Suprapubic skin (tissue), 4 donors: ENCODE data around the gene ACACB.

ENCODE experiments used
- POLR2A ChIP-seq, 2 donors: fragments of 450-650 bp; IDR thresholded peaks; one replicate each; pipeline ENCODE4 v1.6.1; 2017; ENCODE audit warnings: antibody characterized with exemption in 2 of 2, mild to moderate bottlenecking in 2 of 2, moderate library complexity in 2 of 2
- POLR2AphosphoS5 ChIP-seq, 3 donors: sonication (generic); formaldehyde crosslinking; IDR thresholded peaks; one replicate each; pipeline ENCODE4 v1.6.1; 2017; ENCODE audit warnings: antibody characterized with exemption in 3 of 3
- TF ChIP-seq, protein P1 (sequence below), 2 donors: fragments of 200-600 bp in 1 of 2; fragments of 450-650 bp in 1 of 2; sonication (generic) in 1 of 2; IDR thresholded peaks; one replicate each; pipeline ENCODE4 v1.5.1; 2016 to 2019; ENCODE audit warnings: antibody characterized with exemption in 2 of 2, mild to moderate bottlenecking in 1 of 2, moderate library complexity in 1 of 2

DNA sequence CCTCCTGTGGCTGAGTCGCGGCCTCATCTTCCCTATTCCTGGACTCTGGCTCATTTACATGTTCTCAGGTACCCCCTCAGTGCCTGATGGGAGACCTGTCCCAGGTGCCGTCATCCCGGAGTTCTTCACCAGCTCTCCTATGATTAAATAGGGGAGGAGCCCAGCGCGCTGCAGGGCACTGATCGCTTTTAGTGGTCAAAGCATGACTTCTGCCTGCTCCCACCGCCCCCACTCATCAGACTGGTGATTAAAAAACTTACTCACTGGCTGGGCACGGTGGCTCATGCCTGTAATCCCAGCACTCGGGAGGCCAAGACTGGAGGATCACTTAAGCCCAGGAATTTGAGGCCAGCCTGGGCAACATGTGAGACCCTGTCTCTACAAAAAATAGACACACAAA is 106.8 kb downstream of the ACACB start:
- no peak for TF ChIP-seq POLR2A (IDR thresholded peaks at IDR 0.05)
- TF ChIP-seq, protein P1, sequence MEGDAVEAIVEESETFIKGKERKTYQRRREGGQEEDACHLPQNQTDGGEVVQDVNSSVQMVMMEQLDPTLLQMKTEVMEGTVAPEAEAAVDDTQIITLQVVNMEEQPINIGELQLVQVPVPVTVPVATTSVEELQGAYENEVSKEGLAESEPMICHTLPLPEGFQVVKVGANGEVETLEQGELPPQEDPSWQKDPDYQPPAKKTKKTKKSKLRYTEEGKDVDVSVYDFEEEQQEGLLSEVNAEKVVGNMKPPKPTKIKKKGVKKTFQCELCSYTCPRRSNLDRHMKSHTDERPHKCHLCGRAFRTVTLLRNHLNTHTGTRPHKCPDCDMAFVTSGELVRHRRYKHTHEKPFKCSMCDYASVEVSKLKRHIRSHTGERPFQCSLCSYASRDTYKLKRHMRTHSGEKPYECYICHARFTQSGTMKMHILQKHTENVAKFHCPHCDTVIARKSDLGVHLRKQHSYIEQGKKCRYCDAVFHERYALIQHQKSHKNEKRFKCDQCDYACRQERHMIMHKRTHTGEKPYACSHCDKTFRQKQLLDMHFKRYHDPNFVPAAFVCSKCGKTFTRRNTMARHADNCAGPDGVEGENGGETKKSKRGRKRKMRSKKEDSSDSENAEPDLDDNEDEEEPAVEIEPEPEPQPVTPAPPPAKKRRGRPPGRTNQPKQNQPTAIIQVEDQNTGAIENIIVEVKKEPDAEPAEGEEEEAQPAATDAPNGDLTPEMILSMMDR (IDR thresholded peaks at IDR 0.05): no peak
- TF ChIP-seq POLR2AphosphoS5 (IDR thresholded peaks at IDR 0.05): no peak
